ENCODE data around the gene CLIP2.

GRCh38 chr7:74254129-74254857, 34.9 kb upstream of the CLIP2 start, which contains the start of gene RFC2:
- TF ChIP-seq POLR2AphosphoS5 (IDR thresholded peaks at IDR 0.05), result peak; percentile 90 to 95 (median 93)
- TF ChIP-seq, protein P1, sequence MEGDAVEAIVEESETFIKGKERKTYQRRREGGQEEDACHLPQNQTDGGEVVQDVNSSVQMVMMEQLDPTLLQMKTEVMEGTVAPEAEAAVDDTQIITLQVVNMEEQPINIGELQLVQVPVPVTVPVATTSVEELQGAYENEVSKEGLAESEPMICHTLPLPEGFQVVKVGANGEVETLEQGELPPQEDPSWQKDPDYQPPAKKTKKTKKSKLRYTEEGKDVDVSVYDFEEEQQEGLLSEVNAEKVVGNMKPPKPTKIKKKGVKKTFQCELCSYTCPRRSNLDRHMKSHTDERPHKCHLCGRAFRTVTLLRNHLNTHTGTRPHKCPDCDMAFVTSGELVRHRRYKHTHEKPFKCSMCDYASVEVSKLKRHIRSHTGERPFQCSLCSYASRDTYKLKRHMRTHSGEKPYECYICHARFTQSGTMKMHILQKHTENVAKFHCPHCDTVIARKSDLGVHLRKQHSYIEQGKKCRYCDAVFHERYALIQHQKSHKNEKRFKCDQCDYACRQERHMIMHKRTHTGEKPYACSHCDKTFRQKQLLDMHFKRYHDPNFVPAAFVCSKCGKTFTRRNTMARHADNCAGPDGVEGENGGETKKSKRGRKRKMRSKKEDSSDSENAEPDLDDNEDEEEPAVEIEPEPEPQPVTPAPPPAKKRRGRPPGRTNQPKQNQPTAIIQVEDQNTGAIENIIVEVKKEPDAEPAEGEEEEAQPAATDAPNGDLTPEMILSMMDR (IDR thresholded peaks at IDR 0.05), result peak; percentile 24 to 90 (median 45)

All from transverse colon (tissue), 4 donors.